HCT116 (cell line): ENCODE results near the gene CENPV. TPM values are rescaled to one million over a fixed set of nuclear protein-coding genes. Genes with fewer than 3 reads are reported as not detected.

Experiments
- ATAC-seq: fragments of 200-7000 bp; cut with Tn5 transposase; 2 replicates; pipeline ENCODE4 v1.9.1; 2020; ENCODE audit warnings: mild to moderate bottlenecking, moderate library complexity
- BruUV-seq: library from RNA; stranded (reverse); fragments of 400-500 nt; replicated peaks from 2 replicates; lab custom pipeline; 2021; lab: Mats Ljungman, UMichigan
- CTCF ChIA-PET: fragments of 300-600 bp; sonication (Branson Sonifier 250); formaldehyde crosslinking; loops from one replicate; lab custom pipeline; 2021; ENCODE audit warnings: antibody characterized with exemption; lab: Charles Lee
- POLR2A ChIA-PET: fragments of 300-600, 350-600 bp; sonication (Branson Sonifier 250); formaldehyde crosslinking; loops from one replicate; lab custom pipeline; 2021; ENCODE audit warnings: antibody characterized with exemption; lab: Charles Lee
- RAD21 ChIA-PET, 2 experiments: fragments of 300-600 bp; sonication (Branson Sonifier 250); formaldehyde crosslinking; loops; one replicate each; lab custom pipeline; 2023; ENCODE audit warnings: low total read pairs in 2 of 2; ENCODE audit not compliant: uncharacterized antibody in 2 of 2, unreplicated experiment in 2 of 2, low non-redundant PET in 1 of 2; lab: Charles Lee
- DNase-seq: peaks from one replicate; pipeline ENCODE4 v3.0.0-alpha.2; 2010; ENCODE audit warnings: low read depth, low spot score
- H2AFZ ChIP-seq: fragments of 200-600 bp; shearing (Covaris generic), sonication (generic); 2 replicates; pipeline ENCODE4 v1.6.1; 2017; ENCODE audit warnings: low read depth, mixed run types, mixed read lengths, antibody characterized with exemption, low read length; ENCODE audit not compliant: poor library complexity, severe bottlenecking
- H3K27ac ChIP-seq: 2 replicates; pipeline ENCODE4 v1.5.1; 2012; ENCODE audit warnings: low read depth, low read length
- H3K27me3 ChIP-seq: fragments of 200-600 bp; sonication (generic); 2 replicates; pipeline ENCODE4 v1.6.1; 2016; ENCODE audit warnings: mixed run types, low read length, mixed read lengths; ENCODE audit not compliant: insufficient read depth
- H3K36me3 ChIP-seq, 2 experiments: fragments of 200-500 bp in 1 of 2; fragments of 200-600 bp in 1 of 2; sonication (Bioruptor generic) in 1 of 2; sonication (generic) in 1 of 2; 2 replicates each; pipeline versions ENCODE4 v1.5.1 to v1.6.1; 2014 to 2016; ENCODE audit warnings: low read length in 2 of 2, inconsistent platforms in 1 of 2, mixed read lengths in 1 of 2, mixed run types in 1 of 2; ENCODE audit not compliant: insufficient read depth in 2 of 2, control insufficient read depth in 1 of 2
- H3K4me1 ChIP-seq, 2 experiments: fragments of 200-600 bp in 1 of 2; sonication (generic) in 1 of 2; 2 replicates each; pipeline versions ENCODE4 v1.5.1 to v1.6.1; 2012 to 2017; ENCODE audit warnings: low read length in 2 of 2, inconsistent platforms in 1 of 2, mild to moderate bottlenecking in 1 of 2, mixed read lengths in 1 of 2, mixed run types in 1 of 2, moderate library complexity in 1 of 2; ENCODE audit not compliant: insufficient read depth in 2 of 2, control insufficient read depth in 1 of 2
- H3K4me2 ChIP-seq: fragments of 200-600 bp; sonication (generic); 2 replicates; pipeline ENCODE4 v1.6.1; 2017; ENCODE audit warnings: mixed run types, low read length, mixed read lengths
- H3K4me3 ChIP-seq, 2 experiments: fragments of 200-600 bp in 1 of 2; sonication (generic) in 1 of 2; replicated peaks in 1 of 2; 2 replicates each; pipeline ENCODE4 v1.5.1; 2011 to 2016; ENCODE audit warnings: low read length in 2 of 2, control low read depth in 1 of 2, low read depth in 1 of 2, mild to moderate bottlenecking in 1 of 2, mixed read lengths in 1 of 2, mixed run types in 1 of 2
- H3K79me2 ChIP-seq: fragments of 200-600 bp; sonication (generic); 2 replicates; pipeline ENCODE4 v1.6.1; 2017; ENCODE audit warnings: mild to moderate bottlenecking, mixed run types, low read length, moderate library complexity, mixed read lengths; ENCODE audit not compliant: insufficient read depth
- H3K9ac ChIP-seq: fragments of 200-600 bp; sonication (generic); 2 replicates; pipeline ENCODE4 v1.6.1; 2016; ENCODE audit warnings: low read length, mixed read lengths
- H3K9me2 ChIP-seq: fragments of 200-600 bp; sonication (generic), shearing (Covaris generic); 2 replicates; pipeline ENCODE4 v1.6.1; 2017; ENCODE audit warnings: mixed run types, mild to moderate bottlenecking, moderate library complexity; ENCODE audit not compliant: insufficient read depth
- H3K9me3 ChIP-seq, 2 experiments: fragments of 200-500 bp in 1 of 2; fragments of 200-600 bp in 1 of 2; sonication (Bioruptor generic) in 1 of 2; sonication (generic) in 1 of 2; 2 replicates each; pipeline ENCODE4 v1.6.1; 2014 to 2017; ENCODE audit warnings: low read length in 2 of 2, mixed read lengths in 2 of 2, inconsistent platforms in 1 of 2, low read depth in 1 of 2, mild to moderate bottlenecking in 1 of 2, mixed run types in 1 of 2, moderate library complexity in 1 of 2; ENCODE audit not compliant: control insufficient read depth in 1 of 2, insufficient read depth in 1 of 2
- H4K20me1 ChIP-seq: fragments of 200-600 bp; sonication (generic), shearing (Covaris generic); 2 replicates; pipeline ENCODE4 v1.6.1; 2017; ENCODE audit warnings: mixed run types, mild to moderate bottlenecking, moderate library complexity; ENCODE audit not compliant: insufficient read depth
- CBX3 ChIP-seq: IDR thresholded peaks from 2 replicates; pipeline ENCODE4 v1.6.1; 2012; ENCODE audit warnings: low read depth
- CTCF ChIP-seq, 3 experiments: fragments of 200-600 bp in 1 of 3; sonication (generic) in 1 of 3; IDR thresholded peaks in 2 of 3; conservative IDR thresholded peaks in 1 of 3; 2 replicates each; pipeline ENCODE4 v1.5.1; 2012 to 2017; ENCODE audit warnings: low read depth in 2 of 3, low read length in 2 of 3, antibody characterized with exemption in 1 of 3, borderline replicate concordance in 1 of 3, control low read depth in 1 of 3, mild to moderate bottlenecking in 1 of 3, mixed read lengths in 1 of 3, mixed run types in 1 of 3, moderate library complexity in 1 of 3; ENCODE audit not compliant: insufficient read depth in 1 of 3
- FOSL1 ChIP-seq: IDR thresholded peaks from 2 replicates; pipeline ENCODE4 v1.6.1; 2012; ENCODE audit warnings: low read depth
- MAX ChIP-seq: IDR thresholded peaks from 2 replicates; pipeline ENCODE4 v1.6.1; 2012
- POLR2A ChIP-seq: IDR thresholded peaks from 2 replicates; pipeline ENCODE4 v1.7.0; 2011; ENCODE audit warnings: borderline replicate concordance; ENCODE audit not compliant: insufficient read depth, insufficient read length; ENCODE audit errors: extremely low read depth
- POLR2AphosphoS5 ChIP-seq: IDR thresholded peaks from 2 replicates; pipeline ENCODE4 v1.6.1; 2011; ENCODE audit warnings: mild to moderate bottlenecking, low read depth, low read length, moderate library complexity
- RAD21 ChIP-seq: IDR thresholded peaks from 2 replicates; pipeline ENCODE4 v1.6.1; 2012; ENCODE audit warnings: low read depth, mild to moderate bottlenecking
- YY1 ChIP-seq: IDR thresholded peaks from 2 replicates; pipeline ENCODE4 v1.6.1; 2011; ENCODE audit warnings: low read length, low read depth, moderate library complexity, mild to moderate bottlenecking; ENCODE audit not compliant: insufficient replicate concordance; ENCODE audit errors: extremely low read depth
- ZFX ChIP-seq: fragments of 450-650 bp; IDR thresholded peaks from 2 replicates; pipeline ENCODE4 v1.6.1; 2017
- intact Hi-C: fragments of 100-400 bp; cut with micrococcal nuclease; formaldehyde crosslinking; loops from 2 replicates; pipeline ENCODE4 v1.10.0; 2022
- total RNA-seq: library from RNA; stranded (reverse); gene quantifications from one replicate; pipeline ENCODE4 v1.2.1, GENCODE V29; 2021; ENCODE audit not compliant: unreplicated experiment

The CENPV gene
- total RNA-seq, 1 experiment from 2014 or later = 84.7 TPM

- Histone ChIP-seq H3K4me2 (no peak overlapping the region), H3K27ac (no peak overlapping the region), H3K4me1 (peaks cover 4 to 8% of the 10 kb centered on the region in 2 experiments; a peak in 2 of 4 replicates), H3K9me2 (no peaks in the 10 kb centered on the region), H3K79me2 (no peaks in the 10 kb centered on the region), H3K4me3 (no peak overlapping the region), H3K9me3 (no peaks in the 10 kb centered on the region), H2AFZ (peak overlapping the region; percentile 75), H4K20me1 (no peaks in the 10 kb centered on the region), H3K27me3 (no peaks in the 10 kb centered on the region), H3K36me3 (no peaks in the 10 kb centered on the region), H3K9ac (no peak overlapping the region)
- BruUV-seq = no TSS peak
- DNase-seq (peak; percentile 72), ATAC-seq (peak; percentile 97)
- intact Hi-C loops = loop anchor here (2.0 kb wide), 1 partner anchor 157 kb away; no protein-coding TSS in a partner anchor
- TF ChIP-seq FOSL1 (no peak), POLR2A (no peak), POLR2AphosphoS5 (no peak), ZFX (no peak), CBX3 (peak; percentile 69; the same call in 1 of the 2 replicates), YY1 (no peak), MAX (peak; percentile 41; the same call in 1 of the 2 replicates), CTCF (IDR thresholded peaks at IDR 0.05 in 2 of 3, conservative IDR thresholded peaks at IDR 0.05 in 1 of 3; ENCODE audit: borderline replicate concordance in 1 of 3, insufficient read depth in 1 of 3, low read depth in 2 of 3, low read length in 2 of 3) (peak; percentile 92 to 97 (median 96)), RAD21 (peak; percentile 85)
- RAD21 ChIA-PET = interaction anchor here in 1 of 2 experiments (0.5 to 1.0 kb wide), 2 partner anchors 77 to 157 kb away, joined by 3 to 6 read pairs; no protein-coding TSS in a partner anchor
- CTCF ChIA-PET = interaction anchor here (0.6 to 3.0 kb wide), 22 partner anchors 9 to 157 kb away, joined by 3 to 31 read pairs (median 4); partner anchors contain the start of gene CENPV
- POLR2A ChIA-PET = interaction anchor here (0.6 to 2.0 kb wide), 8 partner anchors 12 to 148 kb away, joined by 3 to 11 read pairs (median 6); partner anchors contain the start of genes NCOR1 and UBB
Measured at GRCh38 chr17:16363749-16364536, 10.7 kb upstream of the CENPV start.
